Measurements from ENCODE around the gene JMJD7. TPM values are rescaled to one million over a fixed set of nuclear protein-coding genes. Genes with fewer than 3 reads are reported as not detected.

The JMJD7 gene
- total and polyA plus RNA-seq, 9 of the 15 experiments (the other 6 are each of a cell fraction or from before 2014, with no cell fraction given): 1.2 to 13.9 (median 6.1) TPM

GRCh38 chr15:41876689-41877088 lies 48.8 kb downstream of the JMJD7 start:
- no peaks in the 10 kb centered on the region for H3K36me3 ChIP-seq (ENCODE audit: control insufficient read depth, insufficient read depth, low read length)
- in situ Hi-C loops (cut with MboI): no loop called here
- ChIA-PET POLR2A (no interaction called here), CTCF (ENCODE audit: low intra/inter-chr PET ratio) (no interaction called here)
- no peak overlapping the region for H3K4me2 ChIP-seq (ENCODE audit: insufficient read depth, low read length)
- H3K27me3 ChIP-seq (ENCODE audit: control insufficient read depth in 2 of 2, insufficient read depth in 2 of 2, low read length in 2 of 2): peaks cover 52 to 97% of the 10 kb centered on the region in 2 experiments; a peak in 4 of 5 replicates
- H3K9me3 ChIP-seq (replicated peaks; ENCODE audit: control insufficient read depth, insufficient read depth, low read depth, low read length): no peaks in the 10 kb centered on the region
- H4K20me1 ChIP-seq (replicated peaks; ENCODE audit: control insufficient read depth, insufficient read depth, low read length): peaks cover 20% of the 10 kb centered on the region; the same call in 1 of the 2 replicates
- BruUV-seq (replicated peaks): no TSS peak
- ATAC-seq (no peak), FAIRE-seq (no peak), DNase-seq (ENCODE audit: extremely low read depth in 1 of 4, low spot score in 3 of 4) (no peak)
- H3K9ac ChIP-seq (ENCODE audit: insufficient read depth in 1 of 2, low read depth in 2 of 2, low read length in 2 of 2): no peak overlapping the region
- no peaks in the 10 kb centered on the region for H3K79me2 ChIP-seq (ENCODE audit: control insufficient read depth, insufficient read depth, low read length)
- H3K4me3 ChIP-seq: no peak overlapping the region
- intact Hi-C loops (cut with micrococcal nuclease): no loop called here
- no peaks in the 10 kb centered on the region for H3K9me1 ChIP-seq (ENCODE audit: control insufficient read depth, insufficient read depth, low read length)
- H3K4me1 ChIP-seq (replicated peaks in 1 of 2; ENCODE audit: control insufficient read depth in 2 of 2, insufficient read depth in 2 of 2, low read length in 2 of 2): peaks cover 2 to 25% of the 10 kb centered on the region in 2 experiments; a peak in 3 of 5 replicates
- WGBS (ENCODE audit: insufficient coverage, low coverage, missing lambda C conversion rate): 2% methylated on average over 12 of the region's 12 CpGs
- H2AFZ ChIP-seq (ENCODE audit: low read depth, low read length): no peak overlapping the region
- no peak overlapping the region for H3K27ac ChIP-seq (ENCODE audit: extremely low read depth, low read depth, low read length)
- no peak for TF ChIP-seq U2AF1 (optimal IDR thresholded peaks at IDR 0.05; ENCODE audit: low read depth, low read length)
- no peak for TF ChIP-seq ZSCAN32 (CRISPR knock-in tag; IDR thresholded peaks at IDR 0.05)
- TF ChIP-seq ZNF174 (CRISPR knock-in tag; IDR thresholded peaks at IDR 0.05): no peak
- TF ChIP-seq CREB5 (CRISPR knock-in tag; IDR thresholded peaks at IDR 0.05): no peak
- TF ChIP-seq, protein P1, sequence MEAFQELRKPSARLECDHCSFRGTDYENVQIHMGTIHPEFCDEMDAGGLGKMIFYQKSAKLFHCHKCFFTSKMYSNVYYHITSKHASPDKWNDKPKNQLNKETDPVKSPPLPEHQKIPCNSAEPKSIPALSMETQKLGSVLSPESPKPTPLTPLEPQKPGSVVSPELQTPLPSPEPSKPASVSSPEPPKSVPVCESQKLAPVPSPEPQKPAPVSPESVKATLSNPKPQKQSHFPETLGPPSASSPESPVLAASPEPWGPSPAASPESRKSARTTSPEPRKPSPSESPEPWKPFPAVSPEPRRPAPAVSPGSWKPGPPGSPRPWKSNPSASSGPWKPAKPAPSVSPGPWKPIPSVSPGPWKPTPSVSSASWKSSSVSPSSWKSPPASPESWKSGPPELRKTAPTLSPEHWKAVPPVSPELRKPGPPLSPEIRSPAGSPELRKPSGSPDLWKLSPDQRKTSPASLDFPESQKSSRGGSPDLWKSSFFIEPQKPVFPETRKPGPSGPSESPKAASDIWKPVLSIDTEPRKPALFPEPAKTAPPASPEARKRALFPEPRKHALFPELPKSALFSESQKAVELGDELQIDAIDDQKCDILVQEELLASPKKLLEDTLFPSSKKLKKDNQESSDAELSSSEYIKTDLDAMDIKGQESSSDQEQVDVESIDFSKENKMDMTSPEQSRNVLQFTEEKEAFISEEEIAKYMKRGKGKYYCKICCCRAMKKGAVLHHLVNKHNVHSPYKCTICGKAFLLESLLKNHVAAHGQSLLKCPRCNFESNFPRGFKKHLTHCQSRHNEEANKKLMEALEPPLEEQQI (IDR thresholded peaks at IDR 0.05): no peak
- TF ChIP-seq HDAC2 (IDR thresholded peaks at IDR 0.05): no peak
- TF ChIP-seq TEAD1 (CRISPR knock-in tag; IDR thresholded peaks at IDR 0.05): no peak
- TF ChIP-seq FOXJ3 (CRISPR knock-in tag; IDR thresholded peaks at IDR 0.05): no peak
- TF ChIP-seq, protein P2, sequence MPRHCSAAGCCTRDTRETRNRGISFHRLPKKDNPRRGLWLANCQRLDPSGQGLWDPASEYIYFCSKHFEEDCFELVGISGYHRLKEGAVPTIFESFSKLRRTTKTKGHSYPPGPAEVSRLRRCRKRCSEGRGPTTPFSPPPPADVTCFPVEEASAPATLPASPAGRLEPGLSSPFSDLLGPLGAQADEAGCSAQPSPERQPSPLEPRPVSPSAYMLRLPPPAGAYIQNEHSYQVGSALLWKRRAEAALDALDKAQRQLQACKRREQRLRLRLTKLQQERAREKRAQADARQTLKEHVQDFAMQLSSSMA (CRISPR knock-in tag; IDR thresholded peaks at IDR 0.05): no peak
- TF ChIP-seq PHF21A (IDR thresholded peaks at IDR 0.05; ENCODE audit: borderline replicate concordance, low read depth): no peak
- TF ChIP-seq TCF7 (IDR thresholded peaks at IDR 0.05; ENCODE audit: borderline replicate concordance): no peak
- TF ChIP-seq ZBTB11 (CRISPR knock-in tag; IDR thresholded peaks at IDR 0.05): no peak
- no peak for TF ChIP-seq BRCA1 (IDR thresholded peaks at IDR 0.05)
- TF ChIP-seq BRCA1 (CRISPR knock-in tag; IDR thresholded peaks at IDR 0.05): no peak
